OCI-LY7 (cell line): ENCODE measurements around the gene COL15A1.

Experiments used
- CTCF ChIP-seq: fragments of 200-600 bp; sonication (generic); conservative IDR thresholded peaks from 2 replicates; pipeline ENCODE4 v1.5.1; 2014; ENCODE audit warnings: mild to moderate bottlenecking, antibody characterized with exemption, low read length, moderate library complexity, mixed read lengths
- EZH2phosphoT487 ChIP-seq: fragments of 200-600 bp; sonication (generic); IDR thresholded peaks from 2 replicates; pipeline ENCODE4 v1.6.1; 2018; ENCODE audit warnings: low read depth, borderline replicate concordance, mild to moderate bottlenecking, mixed run types, antibody characterized with exemption, low read length, moderate library complexity, mixed read lengths

GRCh38 chr9:99101271-99101670, 157.6 kb downstream of the COL15A1 start:
- no peak for TF ChIP-seq EZH2phosphoT487
- TF ChIP-seq CTCF, result no peak
